Parathyroid adenoma (tissue), 2 donors: ENCODE measurements around the gene ZNF146.
"Not testable (repeated sequence)": the region's sequence is repeated elsewhere in the genome, so short reads cannot be mapped to it uniquely, and the experiment has no call there.

Experiments
- H2AFZ ChIP-seq: fragments of 300-600 bp; sonication (generic); one replicate; pipeline ENCODE4 v1.7.0; 2017; ENCODE audit warnings: antibody characterized with exemption, mild to moderate bottlenecking
- H3K27ac ChIP-seq: fragments of 300-600 bp; sonication (generic); one replicate; pipeline ENCODE4 v1.7.0; 2017
- H3K27me3 ChIP-seq: fragments of 300-600 bp; sonication (generic); one replicate; pipeline ENCODE4 v1.7.0; 2017; ENCODE audit warnings: low read length; ENCODE audit not compliant: control insufficient read depth, insufficient read depth
- H3K36me3 ChIP-seq: fragments of 300-600 bp; sonication (generic); one replicate; pipeline ENCODE4 v1.7.0; 2017; ENCODE audit warnings: low read length; ENCODE audit not compliant: control insufficient read depth, insufficient read depth
- H3K4me1 ChIP-seq: fragments of 300-600 bp; sonication (generic); one replicate; pipeline ENCODE4 v1.7.0; 2017; ENCODE audit warnings: control low read depth
- H3K4me2 ChIP-seq: fragments of 300-600 bp; sonication (generic); one replicate; pipeline ENCODE4 v1.7.0; 2017; ENCODE audit warnings: low read length
- H3K4me3 ChIP-seq: fragments of 300-600 bp; sonication (generic); one replicate; pipeline ENCODE4 v1.7.0; 2017; ENCODE audit warnings: low read depth, low read length
- H3K79me2 ChIP-seq: fragments of 300-600 bp; sonication (generic); one replicate; pipeline ENCODE4 v1.7.0; 2017; ENCODE audit warnings: control low read depth
- H3K9ac ChIP-seq: fragments of 300-600 bp; sonication (generic); one replicate; pipeline ENCODE4 v1.7.0; 2017; ENCODE audit warnings: mild to moderate bottlenecking
- H3K9me3 ChIP-seq: fragments of 300-600 bp; sonication (generic); one replicate; pipeline ENCODE4 v1.7.0; 2017; ENCODE audit warnings: low read length; ENCODE audit not compliant: control insufficient read depth
- TF ChIP-seq, protein P1 (sequence below): fragments of 300-600 bp; sonication (generic); IDR thresholded peaks from one replicate; pipeline ENCODE4 v1.7.0; 2017; ENCODE audit warnings: antibody characterized with exemption, mild to moderate bottlenecking
- donor health status: primary hyperparathyroidism.

The ZNF146 gene

DNA sequence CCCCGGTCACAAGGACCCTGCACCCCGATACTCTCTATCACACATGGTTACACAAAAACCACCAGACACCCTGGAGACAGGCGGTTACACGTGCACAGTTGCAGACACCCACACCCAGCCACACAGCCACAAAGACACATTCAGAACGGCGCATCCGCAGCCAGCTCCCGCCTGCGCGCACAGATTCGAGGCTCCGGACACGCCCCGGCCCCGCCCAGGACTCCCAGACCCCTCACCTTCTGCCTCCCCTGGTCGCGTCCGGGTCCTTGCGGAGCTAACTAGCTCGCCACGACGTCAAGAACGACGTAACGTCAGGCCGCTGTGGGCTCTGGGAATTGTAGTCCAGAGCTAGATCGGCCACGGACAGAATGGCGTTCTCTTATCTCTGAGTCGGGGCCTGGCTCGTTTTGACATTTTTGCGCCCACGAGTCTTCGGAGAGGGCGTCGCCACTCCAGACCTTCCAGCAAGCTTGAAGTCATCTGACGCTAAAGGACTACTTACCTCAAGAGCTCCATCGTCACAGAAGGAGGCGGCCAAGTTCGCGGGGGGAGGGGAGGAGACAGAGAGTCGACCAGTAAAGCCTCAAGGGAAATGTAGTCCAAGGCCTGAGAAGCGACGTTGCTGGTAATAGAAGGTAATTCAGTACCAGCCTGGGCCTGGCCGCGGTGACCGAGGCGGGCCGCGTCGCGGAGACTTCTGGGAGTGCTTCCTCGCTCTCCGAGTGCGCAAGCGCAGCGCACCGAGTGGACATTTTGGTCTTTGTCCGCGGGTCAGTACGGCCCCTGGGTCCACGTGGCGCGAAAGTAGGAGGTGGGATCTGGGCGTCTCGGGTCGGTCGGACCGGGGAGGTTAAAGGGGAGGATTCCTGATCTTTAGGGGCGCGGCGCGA, at the start of gene ZNF146, which contains the start of gene ZNF565:
Gene ZNF146 (plus strand): TSS at position 721 of the 890 bp plus-strand sequence. CDS start 21,335 bp downstream, outside the sequence.
Gene ZNF565 (minus strand): TSS at position 280 of the 890 bp plus-strand sequence. CDS start 12,680 bp downstream, outside the sequence.
- TF ChIP-seq, protein P1, sequence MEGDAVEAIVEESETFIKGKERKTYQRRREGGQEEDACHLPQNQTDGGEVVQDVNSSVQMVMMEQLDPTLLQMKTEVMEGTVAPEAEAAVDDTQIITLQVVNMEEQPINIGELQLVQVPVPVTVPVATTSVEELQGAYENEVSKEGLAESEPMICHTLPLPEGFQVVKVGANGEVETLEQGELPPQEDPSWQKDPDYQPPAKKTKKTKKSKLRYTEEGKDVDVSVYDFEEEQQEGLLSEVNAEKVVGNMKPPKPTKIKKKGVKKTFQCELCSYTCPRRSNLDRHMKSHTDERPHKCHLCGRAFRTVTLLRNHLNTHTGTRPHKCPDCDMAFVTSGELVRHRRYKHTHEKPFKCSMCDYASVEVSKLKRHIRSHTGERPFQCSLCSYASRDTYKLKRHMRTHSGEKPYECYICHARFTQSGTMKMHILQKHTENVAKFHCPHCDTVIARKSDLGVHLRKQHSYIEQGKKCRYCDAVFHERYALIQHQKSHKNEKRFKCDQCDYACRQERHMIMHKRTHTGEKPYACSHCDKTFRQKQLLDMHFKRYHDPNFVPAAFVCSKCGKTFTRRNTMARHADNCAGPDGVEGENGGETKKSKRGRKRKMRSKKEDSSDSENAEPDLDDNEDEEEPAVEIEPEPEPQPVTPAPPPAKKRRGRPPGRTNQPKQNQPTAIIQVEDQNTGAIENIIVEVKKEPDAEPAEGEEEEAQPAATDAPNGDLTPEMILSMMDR, result peak; percentile 15
- Histone ChIP-seq H3K4me3 (peak within 1 kb of the TSS; percentile 83), H3K27me3 (no peaks in the 10 kb centered on the region), H2AFZ (peak within 1 kb of the TSS; percentile 70), H3K9ac (peak within 1 kb of the TSS; percentile 68), H3K9me3 (no peaks in the 10 kb centered on the region), H3K4me2 (peak within 1 kb of the TSS; percentile 84), H3K4me1 (peaks cover 5% of the 10 kb centered on the region), H3K27ac (peak within 1 kb of the TSS; percentile 89), H3K79me2 (peaks cover 38% of the 10 kb centered on the region), H3K36me3 (no peaks in the 10 kb centered on the region)

DNA sequence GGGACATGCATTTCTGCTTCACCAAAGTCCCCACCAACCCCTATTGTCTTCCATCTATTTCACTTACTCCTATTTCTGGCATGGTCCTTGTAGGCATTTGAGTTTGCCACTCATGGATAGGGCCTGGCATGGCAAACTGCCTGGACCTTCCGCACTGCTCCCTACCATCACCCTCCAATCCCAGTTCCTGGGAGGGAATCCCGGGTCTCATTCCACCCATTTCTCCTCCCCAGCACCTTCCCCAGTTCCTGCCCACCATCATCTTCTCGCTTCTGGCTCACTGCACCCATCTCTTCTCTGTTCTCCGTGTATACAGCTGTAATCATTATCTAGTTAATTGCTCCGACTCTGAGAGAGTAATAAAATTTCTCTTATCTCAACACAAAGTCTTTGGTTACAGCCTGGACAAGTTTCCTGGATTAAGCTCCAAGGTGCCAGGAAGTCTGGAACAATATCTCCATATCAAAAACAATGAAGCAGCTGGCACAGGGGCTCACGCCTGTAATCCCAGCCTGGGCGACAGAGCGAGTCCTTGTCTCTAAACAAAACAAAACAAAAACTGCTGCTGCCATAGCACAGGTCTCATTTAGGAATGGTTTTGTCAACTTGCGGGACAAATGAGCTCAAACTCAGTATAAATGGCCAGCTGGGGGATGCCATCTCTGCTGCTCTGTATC, 45.7 kb upstream of the ZNF146 start:
- no peak overlapping the region for H2AFZ ChIP-seq
- H3K27ac ChIP-seq, result peak overlapping the region; percentile 45
- H3K27me3 ChIP-seq, result no peaks in the 10 kb centered on the region
- H3K36me3 ChIP-seq, result no peaks in the 10 kb centered on the region
- peaks cover 4% of the 10 kb centered on the region for H3K4me1 ChIP-seq
- H3K4me3 ChIP-seq, result peak overlapping the region; percentile 18
- no peak overlapping the region for H3K9ac ChIP-seq
- H3K9me3 ChIP-seq, result no peaks in the 10 kb centered on the region
- TF ChIP-seq, protein P1, result no peak
- no peaks in the 10 kb centered on the region for H3K79me2 ChIP-seq
- peak overlapping the region; percentile 51 for H3K4me2 ChIP-seq

DNA sequence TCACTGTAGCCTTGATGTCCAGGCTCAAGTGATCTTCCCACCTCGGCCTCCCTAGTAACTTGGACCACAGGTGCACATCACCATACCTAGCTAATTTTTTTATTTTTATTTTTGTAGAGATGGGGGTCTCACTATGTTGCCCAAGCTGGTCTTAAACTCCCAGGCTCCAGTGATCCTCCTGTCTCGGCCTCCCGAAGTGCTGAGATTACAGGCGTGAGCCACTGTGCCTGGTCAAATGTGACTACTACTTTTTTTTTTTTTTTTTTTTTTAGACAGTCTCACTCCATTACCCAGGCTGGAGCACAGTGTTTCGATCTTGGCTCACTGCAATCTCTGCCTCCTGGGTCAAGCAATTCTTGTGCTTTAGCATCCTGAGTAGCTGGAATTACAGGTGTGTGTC, 42.1 kb upstream of the ZNF146 start:
- Histone ChIP-seq H3K27me3 (no peaks in the 10 kb centered on the region), H3K79me2 (no peaks in the 10 kb centered on the region), H3K4me2 (no peak overlapping the region), H3K36me3 (no peaks in the 10 kb centered on the region), H3K9me3 (no peaks in the 10 kb centered on the region), H3K9ac (no peak overlapping the region), H3K27ac (no peak overlapping the region), H2AFZ (no peak overlapping the region), H3K4me3 (no peak overlapping the region), H3K4me1 (peaks cover 4% of the 10 kb centered on the region)
- TF ChIP-seq, protein P1, result no peak

DNA sequence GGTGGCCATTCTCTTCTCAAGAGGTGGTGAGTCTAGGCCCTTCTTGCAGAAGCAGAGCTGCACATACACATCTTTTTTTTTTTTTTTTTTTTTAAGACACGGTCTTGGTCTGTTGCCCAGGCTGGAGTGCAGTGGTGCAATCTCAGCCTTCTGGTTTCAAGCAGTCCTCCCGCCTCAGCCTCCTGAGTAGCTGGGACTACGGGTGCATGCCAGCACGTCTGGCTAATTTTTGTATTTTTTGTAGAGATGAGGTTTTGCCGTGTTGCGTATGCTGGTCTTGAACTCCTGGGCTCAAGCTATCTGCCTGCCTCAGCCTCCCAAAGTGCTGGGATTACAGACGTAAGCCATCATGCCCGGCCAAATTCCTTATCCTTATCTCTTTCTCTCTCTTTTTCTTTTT, 41.1 kb upstream of the ZNF146 start:
- H3K9ac ChIP-seq, H3K79me2 ChIP-seq, H3K4me2 ChIP-seq: not testable (repeated sequence)

GRCh38 chr19:36179077-36179476, 35.8 kb upstream of the ZNF146 start:
- H3K27me3 ChIP-seq, H3K4me1 ChIP-seq, H3K79me2 ChIP-seq, H3K4me3 ChIP-seq, H3K27ac ChIP-seq, H3K9ac ChIP-seq, H3K4me2 ChIP-seq, H2AFZ ChIP-seq, H3K9me3 ChIP-seq, H3K36me3 ChIP-seq: not testable (repeated sequence)

More for the DNA sequence above, 41.1 kb upstream of the ZNF146 start:
- H3K36me3 ChIP-seq, H3K9me3 ChIP-seq, H2AFZ ChIP-seq, H3K4me3 ChIP-seq, H3K27me3 ChIP-seq, H3K27ac ChIP-seq, H3K4me1 ChIP-seq: not testable (repeated sequence)
